Measurements from ENCODE around the gene ARID4A. TPM values are rescaled to one million over a fixed set of nuclear protein-coding genes. Genes with fewer than 3 reads are reported as not detected.

The ARID4A gene
- total and polyA plus RNA-seq, 10 of the 15 experiments (the other 5 are each of a cell fraction or from before 2014, with no cell fraction given), result 5.2 to 18.9 (median 12.5) TPM

- Histone ChIP-seq H3K27ac (ENCODE audit: control insufficient read depth, insufficient read depth) (peak overlapping the region; percentile 97), H4K20me1 (ENCODE audit: control insufficient read depth, insufficient read depth) (peaks cover 2% of the 10 kb centered on the region; the same call in 1 of the 2 replicates), H3K36me3 (ENCODE audit: control insufficient read depth in 2 of 2, insufficient read depth in 2 of 2, low read length in 1 of 2) (peaks cover 2 to 16% of the 10 kb centered on the region in 2 experiments; a peak in 3 of 4 replicates), H3K9ac (ENCODE audit: control insufficient read depth, insufficient read depth, low read length) (peak overlapping the region; percentile 97), H3K27me3 (replicated peaks in 1 of 2; ENCODE audit: control insufficient read depth in 2 of 2, insufficient read depth in 2 of 2, low read length in 1 of 2) (no peaks in the 10 kb centered on the region), H3K4me1 (ENCODE audit: control insufficient read depth, insufficient read depth, low read length) (0 out of 2 replicates have a peak, but pooled peaks cover 3% of the 10 kb centered on the region), H3K79me2 (ENCODE audit: control insufficient read depth, insufficient read depth, low read length) (peaks cover 76% of the 10 kb centered on the region), H2AFZ (ENCODE audit: control insufficient read depth, low read depth, low read length) (peak overlapping the region; percentile 95), H3K4me2 (ENCODE audit: control insufficient read depth, insufficient read depth) (peak overlapping the region; percentile 9; the same call in 1 of the 2 replicates), H3K9me3 (replicated peaks; ENCODE audit: control insufficient read depth, insufficient read depth, low read length) (no peaks in the 10 kb centered on the region; the same call in 1 of the 3 replicates), H3K4me3 (peak overlapping the region; percentile 92)
- in situ Hi-C loops (cut with MboI) (no loop called here), intact Hi-C loops (cut with micrococcal nuclease; ENCODE audit: unreplicated experiment) (loop anchor here (2.0 kb wide), 2 partner anchors 53 to 129 kb away; partner anchors contain the start of genes KIAA0586, PSMA3 and TIMM9)
- CTCF ChIA-PET, result interaction anchor here (0.5 to 1.9 kb wide), 10 partner anchors 9 to 1968 kb away, joined by 3 to 7 read pairs (median 3); partner anchors contain the start of genes KIAA0586 and TOMM20L
- FAIRE-seq, result peak; percentile 100
- peak; percentile 90 for ATAC-seq
- no TSS peak for BruUV-seq (replicated peaks)
- RAD21 ChIA-PET (ENCODE audit: unreplicated experiment), result interaction anchor here (0.7 to 2.7 kb wide), 16 partner anchors 9 to 133 kb away, joined by 3 to 17 read pairs (median 4); partner anchors contain the start of genes ACTR10, KIAA0586, PSMA3 and TIMM9
- SMC1A ChIA-PET (ENCODE audit: uncharacterized antibody, unreplicated experiment), result interaction anchor here (0.7 to 4.6 kb wide), 12 partner anchors 9 to 130 kb away, joined by 3 to 35 read pairs (median 5); partner anchors contain the start of genes KIAA0586, PSMA3 and TIMM9
- POLR2A ChIA-PET, result interaction anchor here (0.5 to 3.5 kb wide), 19 partner anchors 9 to 228 kb away, joined by 3 to 20 read pairs (median 4); partner anchors contain the start of genes KIAA0586, PSMA3 and TIMM9
- peak; percentile 100 for DNase-seq (ENCODE audit: low read depth, low spot score)
- under 1% methylated on average over 32 of the region's 40 CpGs for whole genome bisulfite sequencing (ENCODE audit: insufficient coverage, insufficient replicate concordance, low lambda C conversion rate, missing lambda C conversion rate)
- peak in 1 of 2 experiments; percentile 61; a peak in 1 of 3 replicates for TF ChIP-seq EGR1 (IDR thresholded peaks at IDR 0.05; ENCODE audit: borderline replicate concordance in 1 of 2, low read depth in 2 of 2, low read length in 2 of 2)
- peak; percentile 35; the same call in 2 of the 3 replicates for TF ChIP-seq POU2F2 (IDR thresholded peaks at IDR 0.05; ENCODE audit: borderline replicate concordance, low read depth, low read length)
- no peak for TF ChIP-seq REST (IDR thresholded peaks at IDR 0.05; ENCODE audit: low read depth, low read length)
- TF ChIP-seq BCL11A (IDR thresholded peaks at IDR 0.05; ENCODE audit: low read depth, low read length), result no peak
- no peak for TF ChIP-seq ZNF274 (IDR thresholded peaks at IDR 0.05; ENCODE audit: insufficient read depth, insufficient read length)
- TF ChIP-seq SMAD1 (IDR thresholded peaks at IDR 0.05; ENCODE audit: low read depth, partially characterized antibody), result peak; percentile 88
- TF ChIP-seq SREBF2 (IDR thresholded peaks at IDR 0.05; ENCODE audit: low read length), result no peak
- TF ChIP-seq LARP7 (IDR thresholded peaks at IDR 0.05), result peak; percentile 34; the same call in 1 of the 2 replicates
- TF ChIP-seq HCFC1 (IDR thresholded peaks at IDR 0.05; ENCODE audit: low read length), result peak; percentile 47; the same call in 1 of the 2 replicates
- peak; percentile 95 for TF ChIP-seq FOXM1 (IDR thresholded peaks at IDR 0.05; ENCODE audit: low read depth, low read length)
- TF ChIP-seq ZSCAN29 (IDR thresholded peaks at IDR 0.05), result no peak
- TF ChIP-seq FOXK2 (IDR thresholded peaks at IDR 0.05), result no peak
- TF ChIP-seq ZNF622 (IDR thresholded peaks at IDR 0.05), result no peak
- TF ChIP-seq CHD4 (IDR thresholded peaks at IDR 0.05), result no peak
- peak; percentile 88 for TF ChIP-seq NKRF (conservative IDR thresholded peaks at IDR 0.05)
- peak; percentile 86 for TF ChIP-seq RFX5 (IDR thresholded peaks at IDR 0.05; ENCODE audit: low read depth, low read length)
Measured at GRCh38 chr14:58297762-58298476, 436 bp upstream of the ARID4A start.
